Measurements from ENCODE around the gene DDX1.

The DDX1 gene

GRCh38 chr2:15599994-15600393 is 8.3 kb downstream of the DDX1 start:
- no peak overlapping the region for H3K27ac ChIP-seq (replicated peaks)
- no peak for TF ChIP-seq POLR2AphosphoS5 (IDR thresholded peaks at IDR 0.05; ENCODE audit: low read depth)
- DNase-seq (ENCODE audit: low read depth in 1 of 2, low spot score in 1 of 2), result no peak
- H3K4me3 ChIP-seq (replicated peaks; ENCODE audit: insufficient read depth, low read length), result no peak overlapping the region
- no peaks in the 10 kb centered on the region for H3K27me3 ChIP-seq (ENCODE audit: insufficient read depth, poor library complexity, severe bottlenecking)

- no peak for DNase-seq (ENCODE audit: low read depth in 1 of 2, low spot score in 1 of 2)
- Histone ChIP-seq H3K27ac (replicated peaks) (no peak overlapping the region), H3K4me3 (replicated peaks; ENCODE audit: insufficient read depth, low read length) (no peak overlapping the region), H3K27me3 (ENCODE audit: insufficient read depth, poor library complexity, severe bottlenecking) (no peaks in the 10 kb centered on the region)
- TF ChIP-seq POLR2AphosphoS5 (IDR thresholded peaks at IDR 0.05; ENCODE audit: low read depth), result no peak
- TF ChIP-seq GABPA (IDR thresholded peaks at IDR 0.05; ENCODE audit: low read depth), result no peak
- TF ChIP-seq CTCF (IDR thresholded peaks at IDR 0.05; ENCODE audit: insufficient read depth, low read length), result no peak
- no peak for TF ChIP-seq SPI1 (IDR thresholded peaks at IDR 0.05; ENCODE audit: borderline replicate concordance, low read depth)
Measured at GRCh38 chr2:15601681-15602080, 10.0 kb downstream of the DDX1 start.

- no peak for TF ChIP-seq REST (IDR thresholded peaks at IDR 0.05; ENCODE audit: insufficient replicate concordance, low read depth)
- TF ChIP-seq CTCF (IDR thresholded peaks at IDR 0.05; ENCODE audit: insufficient read depth, low read length), result no peak
- TF ChIP-seq SPI1 (IDR thresholded peaks at IDR 0.05; ENCODE audit: borderline replicate concordance, low read depth), result no peak
- no peak for TF ChIP-seq POLR2AphosphoS5 (IDR thresholded peaks at IDR 0.05; ENCODE audit: low read depth)
- TF ChIP-seq GABPA (IDR thresholded peaks at IDR 0.05; ENCODE audit: low read depth), result no peak
- DNase-seq (ENCODE audit: low read depth in 1 of 2, low spot score in 1 of 2), result no peak
- no peak overlapping the region for H3K27ac ChIP-seq (replicated peaks)
- H3K27me3 ChIP-seq (ENCODE audit: insufficient read depth, poor library complexity, severe bottlenecking), result no peaks in the 10 kb centered on the region
- H3K4me3 ChIP-seq (replicated peaks; ENCODE audit: insufficient read depth, low read length), result no peak overlapping the region
Measured at GRCh38 chr2:15602393-15602792, 10.7 kb downstream of the DDX1 start.

GRCh38 chr2:15603044-15603765 is 11.5 kb downstream of the DDX1 start:
- DNase-seq (ENCODE audit: low read depth in 1 of 2, low spot score in 1 of 2), result no peak
- Histone ChIP-seq H3K4me3 (replicated peaks; ENCODE audit: insufficient read depth, low read length) (no peak overlapping the region), H3K27me3 (ENCODE audit: insufficient read depth, poor library complexity, severe bottlenecking) (no peaks in the 10 kb centered on the region), H3K27ac (replicated peaks) (no peak overlapping the region)
- TF ChIP-seq POLR2AphosphoS5 (IDR thresholded peaks at IDR 0.05; ENCODE audit: low read depth) (no peak), GABPA (IDR thresholded peaks at IDR 0.05; ENCODE audit: low read depth) (no peak), REST (IDR thresholded peaks at IDR 0.05; ENCODE audit: insufficient replicate concordance, low read depth) (no peak), SPI1 (IDR thresholded peaks at IDR 0.05; ENCODE audit: borderline replicate concordance, low read depth) (no peak)

GRCh38 chr2:15603948-15604347 is 12.3 kb downstream of the DDX1 start:
- DNase-seq (ENCODE audit: low read depth in 1 of 2, low spot score in 1 of 2), result no peak
- no peak for TF ChIP-seq SPI1 (IDR thresholded peaks at IDR 0.05; ENCODE audit: borderline replicate concordance, low read depth)
- Histone ChIP-seq H3K27ac (replicated peaks) (no peak overlapping the region), H3K4me3 (replicated peaks; ENCODE audit: insufficient read depth, low read length) (no peak overlapping the region), H3K27me3 (ENCODE audit: insufficient read depth, poor library complexity, severe bottlenecking) (no peaks in the 10 kb centered on the region)

All from HL-60 (cell line).